DND-41 (cell line): ENCODE results near the gene CAPN14.

Source experiments
- ATAC-seq: fragments of 200-7000 bp; cut with Tn5 transposase; 3 replicates; pipeline ENCODE4 v1.9.1; 2021; ENCODE audit warnings: low read depth; ENCODE audit not compliant: insufficient read depth
- DNase-seq: peaks from one replicate; pipeline ENCODE4 v3.0.0-alpha.2; 2020
- H2AFZ ChIP-seq: 2 replicates; pipeline ENCODE4 v1.6.0; 2012; ENCODE audit warnings: low read depth, low read length
- H3K27ac ChIP-seq: 2 replicates; pipeline ENCODE4 v1.5.1; 2012; ENCODE audit warnings: low read length, inconsistent platforms
- H3K27me3 ChIP-seq: fragments of 200-600 bp; sonication (generic); 2 replicates; pipeline ENCODE4 v1.6.0; 2012; ENCODE audit warnings: low read length, mild to moderate bottlenecking, inconsistent platforms; ENCODE audit not compliant: insufficient read depth, poor library complexity
- H3K36me3 ChIP-seq: 2 replicates; pipeline ENCODE4 v1.5.1; 2012; ENCODE audit warnings: low read length, inconsistent platforms; ENCODE audit not compliant: insufficient read depth
- H3K4me1 ChIP-seq: 2 replicates; pipeline ENCODE4 v1.5.1; 2012; ENCODE audit warnings: mild to moderate bottlenecking, low read length; ENCODE audit not compliant: insufficient read depth
- H3K4me2 ChIP-seq: 2 replicates; pipeline ENCODE4 v1.6.0; 2012; ENCODE audit warnings: mild to moderate bottlenecking, moderate library complexity, low read length, inconsistent platforms; ENCODE audit not compliant: insufficient read depth
- H3K4me3 ChIP-seq, 2 experiments: fragments of 200-600 bp in 1 of 2; shearing (Covaris generic) in 1 of 2; 2 replicates each; pipeline ENCODE4 v1.5.1; 2012 to 2016; ENCODE audit warnings: inconsistent platforms in 2 of 2, low read length in 2 of 2, mild to moderate bottlenecking in 2 of 2, low read depth in 1 of 2, moderate library complexity in 1 of 2
- H3K79me2 ChIP-seq: 2 replicates; pipeline ENCODE4 v1.6.0; 2012; ENCODE audit warnings: low read length, inconsistent platforms; ENCODE audit not compliant: insufficient read depth
- H3K9ac ChIP-seq: 2 replicates; pipeline ENCODE4 v1.6.0; 2012; ENCODE audit warnings: low read depth, mild to moderate bottlenecking, inconsistent platforms, low read length, moderate library complexity
- H3K9me3 ChIP-seq: 2 replicates; pipeline ENCODE4 v1.5.1; 2012; ENCODE audit warnings: low read length, moderate library complexity, mild to moderate bottlenecking, inconsistent platforms; ENCODE audit not compliant: insufficient read depth, severe bottlenecking
- H4K20me1 ChIP-seq: 2 replicates; pipeline ENCODE4 v1.6.0; 2012; ENCODE audit warnings: low read length; ENCODE audit not compliant: insufficient read depth
- CTCF ChIP-seq: IDR thresholded peaks from 2 replicates; pipeline ENCODE4 v1.5.1; 2012; ENCODE audit warnings: borderline replicate concordance, low read length, moderate library complexity, mild to moderate bottlenecking; ENCODE audit not compliant: poor library complexity, severe bottlenecking; ENCODE audit errors: extremely low read depth
- EZH2 ChIP-seq: IDR thresholded peaks from 3 replicates; pipeline ENCODE4 v1.6.1; 2012; ENCODE audit warnings: borderline replicate concordance, low read depth, mild to moderate bottlenecking, moderate library complexity, low read length, inconsistent platforms; ENCODE audit not compliant: severe bottlenecking

The CAPN14 gene

GRCh38 chr2:31241625-31242270 lies 24.4 kb upstream of the CAPN14 start:
- no peak for TF ChIP-seq CTCF
- no peak for TF ChIP-seq EZH2
- Histone ChIP-seq H3K27ac (no peak overlapping the region), H2AFZ (no peak overlapping the region), H3K4me2 (no peak overlapping the region), H3K27me3 (no peaks in the 10 kb centered on the region), H3K4me3 (no peak overlapping the region), H3K36me3 (no peaks in the 10 kb centered on the region), H3K79me2 (no peaks in the 10 kb centered on the region), H3K9ac (no peak overlapping the region), H3K4me1 (peaks cover 10% of the 10 kb centered on the region; the same call in 1 of the 2 replicates), H3K9me3 (no peaks in the 10 kb centered on the region), H4K20me1 (no peaks in the 10 kb centered on the region)
- DNase-seq (peak; percentile 29), ATAC-seq (peak; percentile 77)

- Histone ChIP-seq H3K36me3 (no peaks in the 10 kb centered on the region), H4K20me1 (no peaks in the 10 kb centered on the region), H3K9ac (no peak overlapping the region), H3K4me2 (no peak overlapping the region), H3K9me3 (no peaks in the 10 kb centered on the region), H3K27ac (no peak overlapping the region), H2AFZ (no peak overlapping the region), H3K79me2 (no peaks in the 10 kb centered on the region), H3K4me1 (peaks cover 10% of the 10 kb centered on the region; the same call in 1 of the 2 replicates), H3K27me3 (no peaks in the 10 kb centered on the region), H3K4me3 (no peak overlapping the region)
- DNase-seq (no peak), ATAC-seq (no peak)
- TF ChIP-seq CTCF (no peak), EZH2 (no peak)
Observed at GRCh38 chr2:31240381-31241365, 23.4 kb upstream of the CAPN14 start.

- no peak overlapping the region for H3K9ac ChIP-seq
- H3K9me3 ChIP-seq = no peaks in the 10 kb centered on the region
- no peak overlapping the region for H3K4me2 ChIP-seq
- no peak for ATAC-seq
- peaks cover 13% of the 10 kb centered on the region for H3K4me1 ChIP-seq
- DNase-seq = no peak
- no peaks in the 10 kb centered on the region for H3K36me3 ChIP-seq
- H3K27ac ChIP-seq = no peak overlapping the region
- no peak overlapping the region for H3K4me3 ChIP-seq
- H3K27me3 ChIP-seq = no peaks in the 10 kb centered on the region
- TF ChIP-seq CTCF = no peak
- no peak for TF ChIP-seq EZH2
- H2AFZ ChIP-seq = no peak overlapping the region
- H3K79me2 ChIP-seq = no peaks in the 10 kb centered on the region
- H4K20me1 ChIP-seq = no peaks in the 10 kb centered on the region
Observed at GRCh38 chr2:31239593-31240177, 22.4 kb upstream of the CAPN14 start.
